ENCODE measurements around the gene TLX2. TPM values are rescaled to one million over a fixed set of nuclear protein-coding genes. Genes with fewer than 3 reads are reported as not detected.

TLX2 gene
- polyA plus RNA-seq, 2 of the 4 experiments (the other 2 are of a cell fraction) = 0.05 to 0.37 TPM

DNA sequence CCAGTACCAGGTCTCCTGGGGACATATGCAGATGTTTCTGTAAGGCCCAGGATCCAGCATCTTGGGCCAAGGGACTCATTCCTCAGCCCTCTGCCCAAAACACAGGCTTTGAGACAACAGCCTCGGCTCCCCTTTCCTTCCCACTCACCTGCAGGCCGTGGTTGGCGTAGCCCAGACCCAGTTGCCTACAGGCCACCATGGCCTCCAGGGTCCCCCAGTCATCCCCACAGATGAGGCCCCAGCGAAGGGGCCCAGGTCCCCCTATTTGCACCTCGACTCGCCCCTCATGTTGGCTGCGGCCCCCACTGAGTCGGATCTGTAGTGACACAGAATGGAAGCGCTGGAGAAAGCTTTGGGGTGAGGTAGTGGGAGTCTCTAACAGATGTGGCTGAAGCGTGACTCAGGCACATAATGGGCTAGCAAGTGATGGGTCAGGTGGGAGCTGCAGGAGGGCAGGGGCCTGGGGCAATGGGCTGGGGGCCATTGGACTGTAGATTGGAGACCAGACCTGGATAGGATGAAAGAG is 21.3 kb downstream of the TLX2 start:
- H3K4me3 ChIP-seq = no peak overlapping the region
- no peak for TF ChIP-seq TP53 (CRISPR knock-in tag; IDR thresholded peaks at IDR 0.05)
- no peak for TF ChIP-seq CHD2 (IDR thresholded peaks at IDR 0.05; ENCODE audit: low read length, partially characterized antibody)
- TF ChIP-seq CBX8 (IDR thresholded peaks at IDR 0.05) = no peak
- TF ChIP-seq MYC (IDR thresholded peaks at IDR 0.05; ENCODE audit: borderline replicate concordance, low read length) = no peak
- TF ChIP-seq TFCP2L1 (CRISPR knock-in tag; IDR thresholded peaks at IDR 0.05) = no peak
- no peak for TF ChIP-seq HOXB5 (CRISPR knock-in tag; IDR thresholded peaks at IDR 0.05)
- TF ChIP-seq, protein P1, sequence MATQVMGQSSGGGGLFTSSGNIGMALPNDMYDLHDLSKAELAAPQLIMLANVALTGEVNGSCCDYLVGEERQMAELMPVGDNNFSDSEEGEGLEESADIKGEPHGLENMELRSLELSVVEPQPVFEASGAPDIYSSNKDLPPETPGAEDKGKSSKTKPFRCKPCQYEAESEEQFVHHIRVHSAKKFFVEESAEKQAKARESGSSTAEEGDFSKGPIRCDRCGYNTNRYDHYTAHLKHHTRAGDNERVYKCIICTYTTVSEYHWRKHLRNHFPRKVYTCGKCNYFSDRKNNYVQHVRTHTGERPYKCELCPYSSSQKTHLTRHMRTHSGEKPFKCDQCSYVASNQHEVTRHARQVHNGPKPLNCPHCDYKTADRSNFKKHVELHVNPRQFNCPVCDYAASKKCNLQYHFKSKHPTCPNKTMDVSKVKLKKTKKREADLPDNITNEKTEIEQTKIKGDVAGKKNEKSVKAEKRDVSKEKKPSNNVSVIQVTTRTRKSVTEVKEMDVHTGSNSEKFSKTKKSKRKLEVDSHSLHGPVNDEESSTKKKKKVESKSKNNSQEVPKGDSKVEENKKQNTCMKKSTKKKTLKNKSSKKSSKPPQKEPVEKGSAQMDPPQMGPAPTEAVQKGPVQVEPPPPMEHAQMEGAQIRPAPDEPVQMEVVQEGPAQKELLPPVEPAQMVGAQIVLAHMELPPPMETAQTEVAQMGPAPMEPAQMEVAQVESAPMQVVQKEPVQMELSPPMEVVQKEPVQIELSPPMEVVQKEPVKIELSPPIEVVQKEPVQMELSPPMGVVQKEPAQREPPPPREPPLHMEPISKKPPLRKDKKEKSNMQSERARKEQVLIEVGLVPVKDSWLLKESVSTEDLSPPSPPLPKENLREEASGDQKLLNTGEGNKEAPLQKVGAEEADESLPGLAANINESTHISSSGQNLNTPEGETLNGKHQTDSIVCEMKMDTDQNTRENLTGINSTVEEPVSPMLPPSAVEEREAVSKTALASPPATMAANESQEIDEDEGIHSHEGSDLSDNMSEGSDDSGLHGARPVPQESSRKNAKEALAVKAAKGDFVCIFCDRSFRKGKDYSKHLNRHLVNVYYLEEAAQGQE (IDR thresholded peaks at IDR 0.05) = no peak
- no peak for TF ChIP-seq MAZ (IDR thresholded peaks at IDR 0.05; ENCODE audit: borderline replicate concordance, low read depth, low read length)
- DNase-seq (ENCODE audit: low read depth in 1 of 2, low spot score in 1 of 2) (no peak), FAIRE-seq (no peak), ATAC-seq (no peak)
- ChIA-PET POLR2A (no interaction called here), CTCF (interaction anchor here (0.8 to 8.5 kb wide), 7 partner anchors 9 to 53 kb away, joined by 3 to 92 read pairs (median 4); partner anchors contain the start of genes CCDC142 and TTC31)
- no peaks in the 10 kb centered on the region for H3K9me3 ChIP-seq
- 72% methylated on average over 4 of the region's 10 CpGs for WGBS (ENCODE audit: missing lambda C conversion rate)
- H3K4me1 ChIP-seq = peaks cover 7% of the 10 kb centered on the region; the same call in 2 of the 3 replicates
- no peak overlapping the region for H3K4me2 ChIP-seq
- no peak overlapping the region for H3K27ac ChIP-seq

DNA sequence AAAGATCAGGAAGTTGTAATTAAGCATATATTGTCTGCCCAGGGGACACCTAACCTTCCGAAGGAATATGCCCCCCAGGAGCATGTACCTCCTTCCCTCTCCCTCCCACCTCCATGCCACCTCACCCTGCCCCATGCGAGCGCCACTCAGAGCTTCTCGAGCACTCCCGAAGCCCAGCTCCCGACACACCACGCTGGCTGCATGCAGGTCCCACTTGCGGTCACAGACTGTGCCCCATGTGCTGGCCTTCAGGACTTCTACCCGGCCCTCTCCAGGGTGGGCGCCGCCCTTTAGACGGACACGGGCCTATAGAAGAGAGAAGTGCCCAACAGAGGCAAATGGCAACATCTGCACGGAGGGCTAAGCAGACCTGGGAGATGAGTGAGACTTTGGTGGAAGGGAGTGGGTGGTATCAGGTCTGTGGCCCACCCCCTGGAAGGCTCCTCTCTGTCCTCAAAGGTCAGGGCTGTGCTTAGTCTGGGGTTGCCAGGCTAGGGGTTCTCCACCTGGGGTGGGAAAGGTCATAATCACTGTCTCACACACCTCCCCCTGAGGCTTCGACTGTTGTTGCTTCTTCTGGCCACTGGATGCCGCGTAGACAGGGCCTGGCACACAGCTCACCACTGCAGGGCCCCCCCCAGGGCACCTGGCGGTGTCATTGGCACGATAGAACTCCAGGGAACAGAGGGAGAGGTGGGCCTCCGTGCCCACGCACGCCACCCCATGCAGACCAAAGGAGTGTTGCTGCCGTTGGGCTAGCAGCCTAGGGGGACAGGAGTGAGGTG is 22.1 kb downstream of the TLX2 start:
- no peak for DNase-seq (ENCODE audit: low read depth in 1 of 2, low spot score in 1 of 2)
- POLR2A ChIA-PET = no interaction called here
- WGBS (ENCODE audit: missing lambda C conversion rate) = 71% methylated on average over 23 of the region's 23 CpGs
- TF ChIP-seq HOXB5 (CRISPR knock-in tag; IDR thresholded peaks at IDR 0.05) (no peak), NR3C1 (IDR thresholded peaks at IDR 0.05) (no peak)
- Histone ChIP-seq H3K9me3 (no peaks in the 10 kb centered on the region), H3K4me2 (no peak overlapping the region), H3K4me1 (no peaks in the 10 kb centered on the region), H3K4me3 (no peak overlapping the region), H3K27ac (no peak overlapping the region)
- CTCF ChIA-PET = interaction anchor here (0.8 to 8.5 kb wide), 6 partner anchors 8 to 54 kb away, joined by 3 to 92 read pairs (median 4); partner anchors contain the start of genes CCDC142 and TTC31
- no peak for FAIRE-seq
- peak in 1 of 2 experiments; percentile 47; a peak in 3 of 6 replicates for ATAC-seq

DNA sequence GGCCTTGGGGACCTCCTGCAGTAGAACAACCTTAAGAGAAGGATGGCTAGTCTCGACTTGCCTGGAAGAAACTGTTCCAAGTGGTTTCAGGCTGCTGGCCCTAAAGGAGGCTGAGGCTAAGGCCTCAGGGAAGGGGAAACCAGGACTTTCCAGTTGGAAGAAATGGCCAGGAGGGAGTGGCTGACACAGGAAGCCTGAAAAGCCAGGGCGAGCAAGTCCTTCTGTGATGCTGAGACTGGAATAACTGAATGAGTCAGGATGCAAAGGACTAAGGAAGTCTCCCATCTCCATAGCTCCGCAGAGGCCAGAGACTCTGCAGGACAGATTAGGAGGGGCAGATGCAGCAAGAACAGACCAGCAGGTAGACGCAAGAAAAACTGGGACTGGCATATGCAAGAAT is 22.9 kb downstream of the TLX2 start:
- TF ChIP-seq POLR2A (IDR thresholded peaks at IDR 0.05; ENCODE audit: low read length) (no peak), FOXS1 (CRISPR knock-in tag; IDR thresholded peaks at IDR 0.05) (no peak), GATA3 (IDR thresholded peaks at IDR 0.05; ENCODE audit: borderline replicate concordance) (no peak), SMC3 (IDR thresholded peaks at IDR 0.05) (no peak), ZNF302 (CRISPR knock-in tag; IDR thresholded peaks at IDR 0.05) (no peak), CBX2 (IDR thresholded peaks at IDR 0.05; ENCODE audit: borderline replicate concordance, low read depth) (no peak), HEYL (CRISPR knock-in tag; IDR thresholded peaks at IDR 0.05) (no peak), RFX5 (IDR thresholded peaks at IDR 0.05) (no peak), RNF2 (IDR thresholded peaks at IDR 0.05; ENCODE audit: borderline replicate concordance, low read depth) (no peak), NPAS2 (CRISPR knock-in tag; IDR thresholded peaks at IDR 0.05; ENCODE audit: borderline replicate concordance) (no peak), SREBF2 (IDR thresholded peaks at IDR 0.05) (no peak), FOSB (CRISPR knock-in tag; IDR thresholded peaks at IDR 0.05) (no peak), CHD4 (IDR thresholded peaks at IDR 0.05; ENCODE audit: borderline replicate concordance) (no peak), CBX8 (IDR thresholded peaks at IDR 0.05) (no peak)
- TF ChIP-seq, protein P2, sequence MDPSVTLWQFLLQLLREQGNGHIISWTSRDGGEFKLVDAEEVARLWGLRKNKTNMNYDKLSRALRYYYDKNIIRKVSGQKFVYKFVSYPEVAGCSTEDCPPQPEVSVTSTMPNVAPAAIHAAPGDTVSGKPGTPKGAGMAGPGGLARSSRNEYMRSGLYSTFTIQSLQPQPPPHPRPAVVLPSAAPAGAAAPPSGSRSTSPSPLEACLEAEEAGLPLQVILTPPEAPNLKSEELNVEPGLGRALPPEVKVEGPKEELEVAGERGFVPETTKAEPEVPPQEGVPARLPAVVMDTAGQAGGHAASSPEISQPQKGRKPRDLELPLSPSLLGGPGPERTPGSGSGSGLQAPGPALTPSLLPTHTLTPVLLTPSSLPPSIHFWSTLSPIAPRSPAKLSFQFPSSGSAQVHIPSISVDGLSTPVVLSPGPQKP (IDR thresholded peaks at IDR 0.05; ENCODE audit: low read depth, low read length) = no peak
- TF ChIP-seq, protein P3, sequence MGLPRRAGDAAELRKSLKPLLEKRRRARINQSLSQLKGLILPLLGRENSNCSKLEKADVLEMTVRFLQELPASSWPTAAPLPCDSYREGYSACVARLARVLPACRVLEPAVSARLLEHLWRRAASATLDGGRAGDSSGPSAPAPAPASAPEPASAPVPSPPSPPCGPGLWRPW (IDR thresholded peaks at IDR 0.05) = no peak
- TF ChIP-seq, protein P4, sequence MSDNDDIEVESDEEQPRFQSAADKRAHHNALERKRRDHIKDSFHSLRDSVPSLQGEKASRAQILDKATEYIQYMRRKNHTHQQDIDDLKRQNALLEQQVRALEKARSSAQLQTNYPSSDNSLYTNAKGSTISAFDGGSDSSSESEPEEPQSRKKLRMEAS (IDR thresholded peaks at IDR 0.05) = no peak
- TF ChIP-seq, protein P5, sequence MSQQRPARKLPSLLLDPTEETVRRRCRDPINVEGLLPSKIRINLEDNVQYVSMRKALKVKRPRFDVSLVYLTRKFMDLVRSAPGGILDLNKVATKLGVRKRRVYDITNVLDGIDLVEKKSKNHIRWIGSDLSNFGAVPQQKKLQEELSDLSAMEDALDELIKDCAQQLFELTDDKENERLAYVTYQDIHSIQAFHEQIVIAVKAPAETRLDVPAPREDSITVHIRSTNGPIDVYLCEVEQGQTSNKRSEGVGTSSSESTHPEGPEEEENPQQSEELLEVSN (IDR thresholded peaks at IDR 0.05; ENCODE audit: borderline replicate concordance, low read depth) = no peak
- no peaks in the 10 kb centered on the region for H3K9me3 ChIP-seq
- ATAC-seq (no peak), DNase-seq (ENCODE audit: low read depth in 1 of 2, low spot score in 1 of 2) (no peak), FAIRE-seq (no peak)
- POLR2A ChIA-PET = no interaction called here
- H3K4me3 ChIP-seq = no peak overlapping the region
- no peak overlapping the region for H3K4me2 ChIP-seq
- no peaks in the 10 kb centered on the region for H3K4me1 ChIP-seq
- CTCF ChIA-PET = no interaction called here
- H3K27ac ChIP-seq = no peak overlapping the region
- WGBS (ENCODE audit: missing lambda C conversion rate) = 59% methylated on average over 4 of the region's 4 CpGs

Measured in A549 (cell line).